Kasumi-1 (cell line): Measurements from ENCODE around the gene WWC2.

Experiments used
- DNase-seq, 2 experiments: peaks; one replicate each; lab custom pipeline; 2025; lab: John Stamatoyannopoulos, UW

WWC2 gene

GRCh38 chr4:183256756-183257385 is 157.8 kb downstream of the WWC2 start:
- peak; percentile 24 to 52 for DNase-seq

- no peak for DNase-seq
These were observed 158.8 kb downstream of the WWC2 start for GRCh38 chr4:183257808-183258207.

- no peak for DNase-seq
These were observed 161.6 kb downstream of the WWC2 start for GRCh38 chr4:183260491-183261151.

GRCh38 chr4:183261953-183262775 is 163.1 kb downstream of the WWC2 start:
- DNase-seq, result peak; percentile 59 to 72

GRCh38 chr4:183262776-183263100 is 163.7 kb downstream of the WWC2 start:
- DNase-seq, result no peak

- DNase-seq, result no peak
These were observed 164.8 kb downstream of the WWC2 start for GRCh38 chr4:183263787-183264386.

GRCh38 chr4:183264614-183265013 is 165.6 kb downstream of the WWC2 start:
- no peak for DNase-seq

- no peak for DNase-seq
These were observed 167.3 kb downstream of the WWC2 start for GRCh38 chr4:183266371-183266770.

- DNase-seq, result no peak
These were observed 169.5 kb downstream of the WWC2 start for GRCh38 chr4:183268556-183268955.

- DNase-seq, result no peak
These were observed 173.3 kb downstream of the WWC2 start for GRCh38 chr4:183272384-183272783.

- no peak for DNase-seq
These were observed 177.0 kb downstream of the WWC2 start for GRCh38 chr4:183276106-183276505.

GRCh38 chr4:183284258-183284785 is 185.3 kb downstream of the WWC2 start:
- no peak for DNase-seq

GRCh38 chr4:183284965-183285364 is 185.9 kb downstream of the WWC2 start:
- no peak for DNase-seq

GRCh38 chr4:183285886-183286285 is 186.8 kb downstream of the WWC2 start:
- no peak for DNase-seq

- DNase-seq, result no peak
These were observed 187.7 kb downstream of the WWC2 start for GRCh38 chr4:183286590-183287308.

GRCh38 chr4:183287309-183287659 is 188.2 kb downstream of the WWC2 start:
- DNase-seq, result no peak

- no peak for DNase-seq
These were observed 188.6 kb downstream of the WWC2 start for GRCh38 chr4:183287677-183288076.

- DNase-seq, result no peak
These were observed 189.9 kb downstream of the WWC2 start for GRCh38 chr4:183288955-183289354.

GRCh38 chr4:183289688-183290087 is 190.6 kb downstream of the WWC2 start:
- DNase-seq, result no peak

- no peak for DNase-seq
These were observed 192.0 kb downstream of the WWC2 start for GRCh38 chr4:183291070-183291469.

- DNase-seq, result no peak
These were observed 196.7 kb downstream of the WWC2 start for GRCh38 chr4:183295711-183296110.

- no peak for DNase-seq
These were observed 198.6 kb downstream of the WWC2 start for GRCh38 chr4:183297675-183298074.
